PC-9 (cell line): ENCODE data around the gene KLK14.

Experiments used
- CTCF ChIP-seq: fragments of 200-600 bp; sonication (generic); conservative IDR thresholded peaks from 2 replicates; pipeline ENCODE4 v1.6.1; 2017; ENCODE audit warnings: mixed run types, antibody characterized with exemption, mild to moderate bottlenecking, moderate library complexity
- EZH2 ChIP-seq: fragments of 200-600 bp; sonication (generic); IDR thresholded peaks from 2 replicates; pipeline ENCODE4 v1.8.0; 2017; ENCODE audit warnings: antibody characterized with exemption, low read depth

DNA sequence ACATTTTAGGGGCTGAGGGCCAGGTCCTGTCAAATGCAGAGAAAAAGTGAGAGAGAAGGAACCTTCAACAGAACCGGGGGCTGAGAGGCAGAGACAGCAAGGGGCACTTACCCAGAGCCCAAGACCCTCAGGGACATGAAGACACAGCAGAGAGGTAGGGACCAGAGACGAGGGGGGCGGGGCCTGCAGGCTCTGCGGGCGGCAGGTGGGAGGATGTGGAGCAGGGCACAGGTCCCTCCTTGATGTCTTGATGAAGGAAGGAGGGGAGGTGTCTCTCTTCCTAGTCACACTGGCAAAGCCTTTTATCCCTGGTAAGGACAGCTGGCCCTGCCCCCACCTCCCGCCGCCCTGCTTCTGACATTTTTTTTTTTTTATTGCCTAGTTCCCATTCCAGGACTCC is at the start of gene KLK14:
- TF ChIP-seq CTCF (no peak), EZH2 (no peak)
